Gastroesophageal sphincter (tissue), 3 donors: ENCODE results near the gene BLCAP.

Experiments used
- CTCF ChIP-seq, 4 experiments: fragments of 200-600 bp in 2 of 4; fragments of 450-650 bp in 2 of 4; sonication (generic) in 1 of 4; IDR thresholded peaks; one replicate each; pipeline ENCODE4 v1.5.1; 2017 to 2019; ENCODE audit warnings: antibody characterized with exemption in 4 of 4, mild to moderate bottlenecking in 2 of 4, moderate library complexity in 2 of 4
- POLR2AphosphoS5 ChIP-seq: sonication (generic); formaldehyde crosslinking; IDR thresholded peaks from one replicate; pipeline ENCODE4 v1.6.1; 2017; ENCODE audit warnings: antibody characterized with exemption

- TF ChIP-seq CTCF (IDR thresholded peaks at IDR 0.05) (no peak), POLR2AphosphoS5 (no peak)
Observed at GRCh38 chr20:37523911-37524700, 3.6 kb downstream of the BLCAP start.
